K562 (cell line): ENCODE results near the gene SELENOO. TPM values are rescaled to one million over a fixed set of nuclear protein-coding genes. Genes with fewer than 3 reads are reported as not detected.

Source experiments
- ATAC-seq: fragments of 200-7000 bp; cut with Tn5 transposase; 3 replicates; pipeline ENCODE4 v1.9.1; 2020; ENCODE audit warnings: moderate library complexity
- BruUV-seq: library from RNA; stranded (reverse); fragments of 400-500 nt; replicated peaks from 2 replicates; lab custom pipeline; 2021; lab: Mats Ljungman, UMichigan
- CTCF ChIA-PET: fragments of 300-600 bp; formaldehyde crosslinking; extraction: SDS; loops from one replicate; lab custom pipeline; 2021; ENCODE audit warnings: low intra/inter-chr PET ratio; lab: Yijun Ruan, JAX
- POLR2A ChIA-PET: fragments of 300-600, 350-650 bp; sonication (Branson Sonifier 250); formaldehyde crosslinking; extraction: SDS; loops from one replicate; lab custom pipeline; 2021; ENCODE audit warnings: antibody characterized with exemption, inconsistent platforms; lab: Yijun Ruan, JAX
- DNase-seq, 4 experiments: peaks; one replicate each; pipeline versions ENCODE4 v3.0.0 to v3.0.0-alpha.2; 2011 to 2018; ENCODE audit warnings: low spot score in 3 of 4, mixed read lengths in 3 of 4; ENCODE audit errors: extremely low read depth in 1 of 4
- FAIRE-seq: peaks from 2 replicates; lab custom pipeline; 2011; peaks lifted over from hg19 to GRCh38; lab: Jason Lieb, UNC
- H2AFZ ChIP-seq: 2 replicates; pipeline ENCODE4 v1.6.0; 2011; ENCODE audit warnings: low read depth, low read length, control low read depth, inconsistent platforms
- H3K27ac ChIP-seq: fragments of 200-600 bp; 3 replicates; pipeline ENCODE4 v1.8.0; 2011; ENCODE audit warnings: low read depth, mild to moderate bottlenecking, control low read depth, inconsistent platforms, low read length, moderate library complexity, mixed read lengths; ENCODE audit errors: extremely low read depth
- H3K27me3 ChIP-seq, 2 experiments: fragments of 300-600 bp in 1 of 2; 2 replicates in 1 of 2; 3 replicates in 1 of 2; pipeline versions ENCODE4 v1.6.0 to v1.8.0; 2011; ENCODE audit warnings: inconsistent platforms in 2 of 2, low read length in 2 of 2, mild to moderate bottlenecking in 1 of 2, mixed read lengths in 1 of 2, moderate library complexity in 1 of 2; ENCODE audit not compliant: control insufficient read depth in 2 of 2, insufficient read depth in 2 of 2
- H3K36me3 ChIP-seq: fragments of 300-600 bp; 3 replicates; pipeline ENCODE4 v1.8.0; 2011; ENCODE audit warnings: mild to moderate bottlenecking, low read length, inconsistent platforms; ENCODE audit not compliant: control insufficient read depth, insufficient read depth
- H3K4me1 ChIP-seq, 2 experiments: fragments of 200-600 bp in 1 of 2; replicated peaks in 1 of 2; 2 replicates in 1 of 2; 3 replicates in 1 of 2; pipeline versions ENCODE4 v1.5.1 to v1.8.0; 2011; ENCODE audit warnings: inconsistent platforms in 2 of 2, low read length in 2 of 2, mild to moderate bottlenecking in 1 of 2, mixed read lengths in 1 of 2, moderate library complexity in 1 of 2; ENCODE audit not compliant: control insufficient read depth in 2 of 2, insufficient read depth in 2 of 2
- H3K4me2 ChIP-seq: 2 replicates; pipeline ENCODE4 v1.6.1; 2011; ENCODE audit warnings: low read length, control low read depth, inconsistent platforms, mixed read lengths; ENCODE audit not compliant: insufficient read depth
- H3K4me3 ChIP-seq: fragments of 200-600 bp; sonication (generic), shearing (Covaris generic); 2 replicates; pipeline ENCODE4 v1.5.1; 2016; ENCODE audit warnings: control low read depth, inconsistent platforms
- H3K79me2 ChIP-seq: fragments of 200-600 bp; 3 replicates; pipeline ENCODE4 v1.8.0; 2011; ENCODE audit warnings: low read length, inconsistent platforms; ENCODE audit not compliant: control insufficient read depth, insufficient read depth
- H3K9ac ChIP-seq, 2 experiments: 2 replicates each; pipeline versions ENCODE4 v1.6.0 to v1.6.1; 2011; ENCODE audit warnings: low read depth in 2 of 2, low read length in 2 of 2, control low read depth in 1 of 2, inconsistent platforms in 1 of 2, mild to moderate bottlenecking in 1 of 2, mixed read lengths in 1 of 2; ENCODE audit not compliant: insufficient read depth in 1 of 2
- H3K9me1 ChIP-seq: one replicate; pipeline ENCODE4 v1.6.0; 2011; ENCODE audit warnings: inconsistent platforms, mild to moderate bottlenecking, low read length, moderate library complexity; ENCODE audit not compliant: control insufficient read depth, insufficient read depth
- H3K9me3 ChIP-seq: replicated peaks from 2 replicates; pipeline ENCODE4 v1.5.1; 2011; ENCODE audit warnings: low read depth, low read length, inconsistent platforms; ENCODE audit not compliant: control insufficient read depth, insufficient read depth
- H4K20me1 ChIP-seq: replicated peaks from 2 replicates; pipeline ENCODE4 v1.6.1; 2011; ENCODE audit warnings: low read length, inconsistent platforms, mixed read lengths; ENCODE audit not compliant: control insufficient read depth, insufficient read depth
- ARID1B ChIP-seq: fragments of 450-650 bp; IDR thresholded peaks from 2 replicates; pipeline ENCODE4 v1.6.1; 2016; ENCODE audit warnings: antibody characterized with exemption, mild to moderate bottlenecking, inconsistent platforms
- CBFB ChIP-seq: sonication (generic); formaldehyde crosslinking; IDR thresholded peaks from 2 replicates; pipeline ENCODE4 v1.4.0; 2020; ENCODE audit warnings: mild to moderate bottlenecking, missing genetic modification reagents
- CREM ChIP-seq: IDR thresholded peaks from 2 replicates; pipeline ENCODE4 v1.6.1; 2014; ENCODE audit warnings: antibody characterized with exemption, low read depth
- HDAC8 ChIP-seq: fragments of 450-650 bp; IDR thresholded peaks from 2 replicates; pipeline ENCODE4 v1.6.1; 2016; ENCODE audit warnings: mild to moderate bottlenecking, missing genetic modification characterization, moderate library complexity, missing compliant biosample characterization
- NEUROD1 ChIP-seq: fragments of 150-350 bp; IDR thresholded peaks from 2 replicates; pipeline ENCODE4 v1.6.1; 2014; ENCODE audit warnings: borderline replicate concordance, low read length, low read depth; ENCODE audit not compliant: partially characterized antibody
- NFE2 ChIP-seq: IDR thresholded peaks from 2 replicates; pipeline ENCODE4 v1.6.1; 2014; ENCODE audit warnings: antibody characterized with exemption, low read depth
- NFIC ChIP-seq: fragments of 450-650 bp; IDR thresholded peaks from 2 replicates; pipeline ENCODE4 v1.6.1; 2017; ENCODE audit warnings: mild to moderate bottlenecking, inconsistent platforms
- NFIX ChIP-seq: fragments of 250-450 bp; sonication (Bioruptor Pico); IDR thresholded peaks from 2 replicates; pipeline ENCODE4 v1.4.0; 2020; ENCODE audit warnings: low read depth, mild to moderate bottlenecking, moderate library complexity
- POLR2A ChIP-seq: fragments of 450-650 bp; conservative IDR thresholded peaks from 2 replicates; pipeline ENCODE4 v1.6.1; 2016
- SMARCB1 ChIP-seq: IDR thresholded peaks from 2 replicates; pipeline ENCODE4 v1.6.1; 2011; ENCODE audit warnings: improper control_type of control experiment, low read depth; ENCODE audit not compliant: insufficient read length
- SRF ChIP-seq, 2 experiments: fragments of 250-450, 450-650 bp in 1 of 2; sonication (Bioruptor Pico) in 1 of 2; sonication (generic) in 1 of 2; formaldehyde crosslinking; IDR thresholded peaks; 2 replicates each; pipeline versions ENCODE4 v1.5.0 to v1.5.1; 2020 to 2022; ENCODE audit warnings: mild to moderate bottlenecking in 1 of 2, missing genetic modification reagents in 1 of 2
- YY1 ChIP-seq, 3 experiments: IDR thresholded peaks; 2 replicates each; pipeline ENCODE4 v1.6.1; 2011; ENCODE audit warnings: low read length in 2 of 3, mild to moderate bottlenecking in 2 of 3, moderate library complexity in 2 of 3, borderline replicate concordance in 1 of 3, control low read depth in 1 of 3, low read depth in 1 of 3; ENCODE audit not compliant: insufficient read depth in 3 of 3, insufficient replicate concordance in 2 of 3, control insufficient read depth in 1 of 3, insufficient read length in 1 of 3; ENCODE audit errors: extremely low read depth in 1 of 3
- ZC3H11A ChIP-seq: IDR thresholded peaks from 2 replicates; pipeline ENCODE4 v1.6.1; 2012; ENCODE audit warnings: low read depth, low read length, improper control_type of control experiment
- ZNF133 ChIP-seq: fragments of 250-450 bp; sonication (Bioruptor Pico); IDR thresholded peaks from 2 replicates; pipeline ENCODE4 v1.4.0; 2020; ENCODE audit warnings: mild to moderate bottlenecking
- ZNF24 ChIP-seq: fragments of 450-650 bp; IDR thresholded peaks from 2 replicates; pipeline ENCODE4 v1.6.1; 2016
- WGBS: fragments of 100-300 bp; shearing (Covaris generic); methylation state at CpG from one replicate; pipeline ENCODE4 v1.1.6; 2016; ENCODE audit warnings: low coverage, mixed read lengths; ENCODE audit not compliant: insufficient coverage; ENCODE audit errors: missing lambda C conversion rate; 5-methylcytosine and 5-hydroxymethylcytosine counted together
- in situ Hi-C: fragments of 300-500 bp; cut with MboI; formaldehyde crosslinking; loops from 4 replicates; pipeline ENCODE4 v1.15.0; 2018; ENCODE audit warnings: inconsistent platforms, mixed read lengths
- intact Hi-C: fragments of 100-400 bp; cut with micrococcal nuclease; formaldehyde crosslinking; loops from 2 replicates; pipeline ENCODE4 v1.14.2; 2022
- polyA plus RNA-seq, 8 experiments: library from polyadenylated mRNA; depleted of rRNA in 4 of 8; stranded (reverse) in 5 of 8; unstranded in 3 of 8; fragments of >200 nt; fragmentation: Nextera tagmentation in 2 of 8; fragmentation: Illumina TruSeq in 1 of 8; extraction: Ambion mirVana in 2 of 8; extraction: Trizol in 1 of 8; gene quantifications; 2 replicates each; pipeline versions ENCODE4 v1.2.1 to v1.2.3, GENCODE V29; 2011 to 2014; ENCODE audit warnings: inconsistent platforms in 1 of 8, missing spikeins in 1 of 8
- total RNA-seq, 7 experiments: library from RNA; depleted of rRNA in 6 of 7; stranded (reverse); fragments of >200 nt in 6 of 7; fragmentation: Illumina TruSeq in 2 of 7; extraction: Trizol in 2 of 7; gene quantifications; 2 replicates each; pipeline versions ENCODE4 v1.2.1 to v1.2.3, GENCODE V29; 2011 to 2021; ENCODE audit warnings: low replicate concordance in 1 of 7
- TF ChIP-seq, protein P1 (sequence below): fragments of 450-650 bp; IDR thresholded peaks from 2 replicates; pipeline ENCODE4 v1.6.1; 2017; ENCODE audit warnings: mild to moderate bottlenecking, moderate library complexity

SELENOO gene
- total and polyA plus RNA-seq, 9 of the 15 experiments (the other 6 are each of a cell fraction or from before 2014, with no cell fraction given): 0.37 to 24.9 (median 8.3) TPM

GRCh38 chr22:50262460-50262911, 61.7 kb downstream of the SELENOO start (continued):
- TF ChIP-seq SRF (CRISPR knock-in tag; IDR thresholded peaks at IDR 0.05) (peak in 1 of 2 experiments; percentile 54; a peak in 1 of 4 replicates), NFE2 (peak; percentile 92), ARID1B (0 out of 2 replicates have a peak, but pooled peaks have one; percentile 15), HDAC8 (no peak), ZNF133 (CRISPR knock-in tag) (no peak), ZC3H11A (no peak), ZNF24 (no peak), SMARCB1 (no peak), CREM (no peak)

DNA sequence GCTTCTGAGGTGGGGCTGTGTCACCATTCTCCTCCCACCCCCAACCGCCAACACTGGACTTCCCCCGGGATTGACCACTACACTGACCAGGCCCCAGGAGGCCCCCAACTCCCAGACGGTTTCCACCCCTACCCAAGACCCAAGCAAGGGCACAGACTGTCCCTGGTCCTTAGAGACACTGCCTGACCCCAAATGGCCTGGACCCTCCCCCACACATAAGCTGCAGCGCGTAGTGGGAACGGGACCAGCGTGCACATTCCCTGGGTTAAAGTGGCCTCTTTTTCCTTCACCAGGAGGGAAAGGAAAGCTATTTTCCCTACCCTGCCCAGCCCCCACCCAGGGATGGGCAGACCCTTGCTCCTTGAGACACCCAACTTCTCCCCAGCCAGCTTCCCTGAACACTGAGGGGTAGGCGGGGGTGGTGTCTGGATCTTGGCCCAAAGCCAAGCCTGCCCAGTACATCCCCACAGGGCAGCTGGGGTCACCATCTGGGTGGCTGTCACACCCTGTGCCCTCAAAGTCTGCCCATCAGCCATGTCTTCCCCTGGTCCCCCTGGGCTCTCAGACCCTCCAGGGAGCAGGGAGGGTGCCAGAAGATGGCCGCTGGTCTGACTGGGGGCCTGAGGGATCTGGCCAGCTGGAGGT, 62.3 kb downstream of the SELENOO start:
- TF ChIP-seq, protein P1, sequence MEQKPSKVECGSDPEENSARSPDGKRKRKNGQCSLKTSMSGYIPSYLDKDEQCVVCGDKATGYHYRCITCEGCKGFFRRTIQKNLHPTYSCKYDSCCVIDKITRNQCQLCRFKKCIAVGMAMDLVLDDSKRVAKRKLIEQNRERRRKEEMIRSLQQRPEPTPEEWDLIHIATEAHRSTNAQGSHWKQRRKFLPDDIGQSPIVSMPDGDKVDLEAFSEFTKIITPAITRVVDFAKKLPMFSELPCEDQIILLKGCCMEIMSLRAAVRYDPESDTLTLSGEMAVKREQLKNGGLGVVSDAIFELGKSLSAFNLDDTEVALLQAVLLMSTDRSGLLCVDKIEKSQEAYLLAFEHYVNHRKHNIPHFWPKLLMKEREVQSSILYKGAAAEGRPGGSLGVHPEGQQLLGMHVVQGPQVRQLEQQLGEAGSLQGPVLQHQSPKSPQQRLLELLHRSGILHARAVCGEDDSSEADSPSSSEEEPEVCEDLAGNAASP: peak; percentile 74
- TF ChIP-seq CBFB (CRISPR knock-in tag) (0 out of 2 replicates have a peak, but pooled peaks have one; percentile 31), NEUROD1 (no peak), NFIX (CRISPR knock-in tag) (peak; percentile 37; the same call in 1 of the 2 replicates), YY1 (IDR thresholded peaks at IDR 0.05; ENCODE audit: borderline replicate concordance in 1 of 3, control insufficient read depth in 1 of 3, extremely low read depth in 1 of 3, insufficient read depth in 3 of 3, insufficient read length in 1 of 3, insufficient replicate concordance in 2 of 3, low read depth in 1 of 3, low read length in 2 of 3) (peak in 1 of 3 experiments; percentile 28), NFIC (peak; percentile 97), POLR2A (no peak)
- no peaks in the 10 kb centered on the region for H4K20me1 ChIP-seq
- H3K9me1 ChIP-seq: no peaks in the 10 kb centered on the region
- in situ Hi-C loops: no loop called here
- peak overlapping the region; percentile 61 for H3K4me2 ChIP-seq
- H3K27ac ChIP-seq: peak overlapping the region; percentile 76
- ATAC-seq (no peak), DNase-seq (no peak), FAIRE-seq (no peak)
- WGBS: 18% methylated on average over 7 of the region's 9 CpGs
- CTCF ChIA-PET: no interaction called here
- H3K79me2 ChIP-seq: peaks cover 27% of the 10 kb centered on the region
- POLR2A ChIA-PET: interaction anchor here (0.7 to 1.9 kb wide), 5 partner anchors 10 to 73 kb away, joined by 3 to 11 read pairs (median 3); partner anchors contain the start of gene HDAC10
- peaks cover 12% of the 10 kb centered on the region; the same call in 1 of the 3 replicates for H3K36me3 ChIP-seq
- H3K4me3 ChIP-seq: no peak overlapping the region
- intact Hi-C loops: no loop called here
- no peaks in the 10 kb centered on the region for H3K9me3 ChIP-seq
- H3K27me3 ChIP-seq: no peaks in the 10 kb centered on the region
- H3K9ac ChIP-seq: peak overlapping the region; percentile 69 to 92
- no TSS peak for BruUV-seq
- H2AFZ ChIP-seq: peak overlapping the region; percentile 55
- peaks cover 15 to 84% of the 10 kb centered on the region in 2 experiments; a peak in 4 of 5 replicates for H3K4me1 ChIP-seq
